Parathyroid adenoma (tissue), 2 donors: ENCODE measurements around the gene GALNT10.

Experiments used
- H2AFZ ChIP-seq: fragments of 300-600 bp; sonication (generic); one replicate; pipeline ENCODE4 v1.7.0; 2017; ENCODE audit warnings: antibody characterized with exemption, mild to moderate bottlenecking
- H3K27ac ChIP-seq: fragments of 300-600 bp; sonication (generic); one replicate; pipeline ENCODE4 v1.7.0; 2017
- H3K27me3 ChIP-seq: fragments of 300-600 bp; sonication (generic); one replicate; pipeline ENCODE4 v1.7.0; 2017; ENCODE audit warnings: low read length; ENCODE audit not compliant: control insufficient read depth, insufficient read depth
- H3K36me3 ChIP-seq: fragments of 300-600 bp; sonication (generic); one replicate; pipeline ENCODE4 v1.7.0; 2017; ENCODE audit warnings: low read length; ENCODE audit not compliant: control insufficient read depth, insufficient read depth
- H3K4me1 ChIP-seq: fragments of 300-600 bp; sonication (generic); one replicate; pipeline ENCODE4 v1.7.0; 2017; ENCODE audit warnings: control low read depth
- H3K4me2 ChIP-seq: fragments of 300-600 bp; sonication (generic); one replicate; pipeline ENCODE4 v1.7.0; 2017; ENCODE audit warnings: low read length
- H3K4me3 ChIP-seq: fragments of 300-600 bp; sonication (generic); one replicate; pipeline ENCODE4 v1.7.0; 2017; ENCODE audit warnings: low read depth, low read length
- H3K79me2 ChIP-seq: fragments of 300-600 bp; sonication (generic); one replicate; pipeline ENCODE4 v1.7.0; 2017; ENCODE audit warnings: control low read depth
- H3K9ac ChIP-seq: fragments of 300-600 bp; sonication (generic); one replicate; pipeline ENCODE4 v1.7.0; 2017; ENCODE audit warnings: mild to moderate bottlenecking
- H3K9me3 ChIP-seq: fragments of 300-600 bp; sonication (generic); one replicate; pipeline ENCODE4 v1.7.0; 2017; ENCODE audit warnings: low read length; ENCODE audit not compliant: control insufficient read depth
- TF ChIP-seq, protein P1 (sequence below): fragments of 300-600 bp; sonication (generic); IDR thresholded peaks from one replicate; pipeline ENCODE4 v1.7.0; 2017; ENCODE audit warnings: antibody characterized with exemption, mild to moderate bottlenecking
- donor health status: primary hyperparathyroidism.

GALNT10 gene

DNA sequence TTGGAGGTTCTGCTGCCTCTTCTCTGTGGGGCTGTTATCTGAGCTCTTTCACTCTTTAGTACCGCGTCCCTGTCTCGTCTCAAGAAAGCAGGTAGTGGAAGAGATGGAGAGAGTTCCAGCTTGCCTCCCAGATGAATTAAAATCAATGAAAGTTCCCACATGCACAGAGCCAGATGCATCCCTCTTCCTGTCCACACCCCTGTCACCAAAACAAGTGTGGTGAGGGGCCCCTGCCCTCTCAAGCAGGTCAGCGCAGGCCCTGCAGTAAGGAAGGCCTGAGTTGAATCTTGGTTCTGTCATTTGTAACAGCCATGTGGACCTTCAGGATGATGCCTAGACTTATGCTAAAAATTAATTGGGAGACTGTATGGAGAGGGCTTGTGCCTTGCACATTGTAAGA, 26.9 kb downstream of the GALNT10 start:
- no peaks in the 10 kb centered on the region for H3K36me3 ChIP-seq

DNA sequence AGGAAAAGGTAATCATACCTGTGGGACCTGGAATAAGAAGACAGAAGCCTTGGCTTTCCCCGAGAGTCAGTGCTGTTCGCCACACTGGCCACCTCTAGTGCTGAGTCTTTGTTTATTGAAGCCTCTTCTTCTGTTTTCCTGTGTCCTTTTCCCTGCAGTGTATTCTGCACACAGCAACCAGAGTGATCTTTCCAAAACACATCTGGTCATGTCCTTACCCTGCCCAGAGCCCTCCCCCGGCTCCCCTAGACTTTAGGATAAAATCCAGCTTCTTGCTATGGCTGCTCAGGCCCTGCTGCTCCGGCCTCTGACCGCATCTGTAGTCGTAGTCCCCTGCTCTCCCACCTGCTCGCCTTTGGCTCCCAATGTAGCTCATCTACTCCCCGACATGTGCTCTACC, 28.3 kb downstream of the GALNT10 start:
- Histone ChIP-seq H2AFZ (no peak overlapping the region), H3K79me2 (no peaks in the 10 kb centered on the region), H3K36me3 (no peaks in the 10 kb centered on the region), H3K9me3 (no peaks in the 10 kb centered on the region), H3K4me2 (no peak overlapping the region), H3K4me1 (peaks cover 7% of the 10 kb centered on the region), H3K4me3 (no peak overlapping the region), H3K27ac (no peak overlapping the region), H3K9ac (no peak overlapping the region), H3K27me3 (no peaks in the 10 kb centered on the region)
- TF ChIP-seq, protein P1, sequence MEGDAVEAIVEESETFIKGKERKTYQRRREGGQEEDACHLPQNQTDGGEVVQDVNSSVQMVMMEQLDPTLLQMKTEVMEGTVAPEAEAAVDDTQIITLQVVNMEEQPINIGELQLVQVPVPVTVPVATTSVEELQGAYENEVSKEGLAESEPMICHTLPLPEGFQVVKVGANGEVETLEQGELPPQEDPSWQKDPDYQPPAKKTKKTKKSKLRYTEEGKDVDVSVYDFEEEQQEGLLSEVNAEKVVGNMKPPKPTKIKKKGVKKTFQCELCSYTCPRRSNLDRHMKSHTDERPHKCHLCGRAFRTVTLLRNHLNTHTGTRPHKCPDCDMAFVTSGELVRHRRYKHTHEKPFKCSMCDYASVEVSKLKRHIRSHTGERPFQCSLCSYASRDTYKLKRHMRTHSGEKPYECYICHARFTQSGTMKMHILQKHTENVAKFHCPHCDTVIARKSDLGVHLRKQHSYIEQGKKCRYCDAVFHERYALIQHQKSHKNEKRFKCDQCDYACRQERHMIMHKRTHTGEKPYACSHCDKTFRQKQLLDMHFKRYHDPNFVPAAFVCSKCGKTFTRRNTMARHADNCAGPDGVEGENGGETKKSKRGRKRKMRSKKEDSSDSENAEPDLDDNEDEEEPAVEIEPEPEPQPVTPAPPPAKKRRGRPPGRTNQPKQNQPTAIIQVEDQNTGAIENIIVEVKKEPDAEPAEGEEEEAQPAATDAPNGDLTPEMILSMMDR: no peak

More for the DNA sequence above, 26.9 kb downstream of the GALNT10 start:
- TF ChIP-seq, protein P1: no peak
- Histone ChIP-seq H3K4me1 (peaks cover 7% of the 10 kb centered on the region), H3K79me2 (no peaks in the 10 kb centered on the region), H3K27me3 (no peaks in the 10 kb centered on the region), H3K9ac (no peak overlapping the region), H3K4me2 (no peak overlapping the region), H2AFZ (no peak overlapping the region), H3K9me3 (no peaks in the 10 kb centered on the region), H3K4me3 (no peak overlapping the region), H3K27ac (no peak overlapping the region)

DNA sequence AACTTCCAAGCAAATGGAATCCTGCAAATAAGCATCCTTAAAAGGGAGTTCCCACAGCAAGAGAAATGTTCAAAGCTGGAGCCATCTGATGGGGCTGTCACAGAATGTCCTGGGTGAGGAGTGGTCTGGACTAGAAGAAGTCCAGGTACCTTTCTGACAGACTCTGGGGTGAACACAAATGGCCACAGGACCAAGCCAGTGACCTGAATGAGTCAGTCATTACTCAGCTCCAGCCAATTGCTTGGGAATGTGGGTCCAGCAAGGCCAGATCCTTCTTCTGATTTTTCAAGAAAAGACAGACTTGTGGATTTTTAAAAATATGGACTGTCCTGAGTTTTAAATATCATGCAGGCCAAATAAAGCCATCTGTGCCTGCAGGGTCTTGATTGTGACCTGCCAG, 30.1 kb downstream of the GALNT10 start:
- Histone ChIP-seq H3K27me3 (no peaks in the 10 kb centered on the region), H3K4me2 (no peak overlapping the region), H3K4me1 (peaks cover 7% of the 10 kb centered on the region), H3K27ac (no peak overlapping the region), H3K9me3 (no peaks in the 10 kb centered on the region), H3K79me2 (no peaks in the 10 kb centered on the region), H3K4me3 (no peak overlapping the region), H3K9ac (no peak overlapping the region), H3K36me3 (no peaks in the 10 kb centered on the region), H2AFZ (peak overlapping the region; percentile 90)
- TF ChIP-seq, protein P1: no peak

DNA sequence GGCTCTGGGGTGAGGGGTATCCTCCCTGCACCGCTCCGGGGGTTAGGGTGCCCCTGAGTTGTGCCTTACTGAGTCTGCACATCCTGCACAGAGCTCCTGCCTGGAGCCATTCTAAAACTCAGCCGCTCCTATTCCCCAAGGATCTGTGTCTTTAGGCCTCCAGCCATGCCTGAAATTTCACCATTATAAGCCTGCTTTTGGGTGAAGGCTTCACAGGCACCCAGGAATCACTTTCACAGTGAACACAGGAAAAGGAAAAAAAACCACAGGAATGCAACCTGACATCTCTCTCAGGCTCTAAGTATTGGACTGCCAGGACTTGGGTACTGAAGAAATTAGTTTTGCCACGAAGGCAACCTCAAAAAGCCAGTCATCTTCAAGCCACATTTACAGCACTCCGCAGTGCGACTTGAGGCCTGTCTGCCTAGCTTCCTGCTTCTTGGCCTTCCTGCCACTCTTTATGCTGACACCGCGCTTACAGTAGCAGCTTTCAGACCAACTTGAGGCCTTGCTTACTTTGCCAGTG, 30.9 kb downstream of the GALNT10 start:
- TF ChIP-seq, protein P1: no peak
- H3K4me1 ChIP-seq: peaks cover 7% of the 10 kb centered on the region
- no peaks in the 10 kb centered on the region for H3K36me3 ChIP-seq
- H3K9me3 ChIP-seq: no peaks in the 10 kb centered on the region
- H3K4me3 ChIP-seq: no peak overlapping the region
- H2AFZ ChIP-seq: peak overlapping the region; percentile 90
- H3K9ac ChIP-seq: peak overlapping the region; percentile 75
- no peaks in the 10 kb centered on the region for H3K27me3 ChIP-seq
- peak overlapping the region; percentile 65 for H3K27ac ChIP-seq
- no peaks in the 10 kb centered on the region for H3K79me2 ChIP-seq
- H3K4me2 ChIP-seq: peak overlapping the region; percentile 25

DNA sequence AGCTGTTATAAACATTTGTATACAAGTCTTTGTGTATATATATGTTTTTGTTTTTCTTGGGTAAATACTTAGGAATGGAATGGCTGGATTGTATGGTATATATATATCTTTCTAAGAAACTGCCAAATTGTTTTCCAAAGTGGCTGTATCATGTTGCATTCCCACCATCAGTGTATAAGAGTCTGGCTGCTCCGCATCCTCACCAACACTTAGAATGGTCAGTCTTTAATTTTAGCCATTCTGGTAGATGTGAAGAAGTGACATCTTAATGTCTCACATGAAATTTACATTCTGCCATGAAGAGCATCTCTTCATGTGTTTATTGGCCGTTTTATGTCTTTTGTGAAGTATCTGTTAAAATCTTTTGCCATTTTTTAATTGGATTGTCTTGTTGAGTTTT, 31.9 kb downstream of the GALNT10 start:
- no peak overlapping the region for H2AFZ ChIP-seq
- H3K36me3 ChIP-seq: no peaks in the 10 kb centered on the region
- no peak overlapping the region for H3K27ac ChIP-seq
- H3K9me3 ChIP-seq: no peaks in the 10 kb centered on the region
- peaks cover 7% of the 10 kb centered on the region for H3K4me1 ChIP-seq
- H3K4me3 ChIP-seq: no peak overlapping the region
- TF ChIP-seq, protein P1: no peak
- H3K27me3 ChIP-seq: no peaks in the 10 kb centered on the region
- no peak overlapping the region for H3K4me2 ChIP-seq
- no peaks in the 10 kb centered on the region for H3K79me2 ChIP-seq
- H3K9ac ChIP-seq: no peak overlapping the region
